Measurements from ENCODE around the gene PPP6R2.

The PPP6R2 gene

DNA sequence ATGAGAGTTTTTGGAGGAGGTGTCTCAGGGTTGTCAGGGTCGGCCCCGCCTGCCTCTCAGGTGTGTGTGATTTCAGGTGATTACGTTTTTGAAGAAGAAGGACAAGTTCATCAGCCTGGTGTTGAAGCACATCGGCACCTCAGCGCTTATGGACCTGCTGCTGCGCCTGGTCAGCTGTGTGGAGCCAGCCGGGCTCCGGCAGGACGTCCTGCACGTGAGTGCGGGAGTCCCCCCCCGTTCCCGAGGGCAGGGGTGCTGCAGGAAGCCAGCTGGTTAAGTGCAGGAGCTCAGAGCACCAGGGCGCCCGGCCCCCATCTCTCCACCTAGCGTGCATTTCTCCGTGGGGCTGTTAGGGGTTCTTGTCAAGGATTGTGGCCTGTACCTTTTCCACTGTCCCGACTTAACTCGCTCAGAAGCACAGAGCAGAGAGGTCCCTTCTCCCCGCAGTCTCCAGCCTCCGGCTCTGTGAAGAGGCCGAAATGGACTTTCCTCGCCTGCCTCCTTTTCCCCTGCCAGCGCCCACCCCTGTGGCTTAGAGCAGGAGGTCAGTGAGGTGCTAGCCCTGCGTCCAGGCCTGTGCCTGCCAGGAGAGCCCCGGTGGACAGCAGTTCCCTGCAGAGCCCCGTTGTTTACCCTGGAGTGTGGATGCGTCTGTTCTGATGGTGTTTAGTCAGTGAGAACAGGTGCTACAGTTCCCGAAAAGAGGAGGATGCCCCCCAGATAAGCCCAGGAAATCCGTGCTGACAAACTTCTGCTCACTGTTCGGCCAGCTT is 71.5 kb downstream of the PPP6R2 start:
- no peak for DNase-seq (ENCODE audit: low spot score)
- TF ChIP-seq, protein P1, sequence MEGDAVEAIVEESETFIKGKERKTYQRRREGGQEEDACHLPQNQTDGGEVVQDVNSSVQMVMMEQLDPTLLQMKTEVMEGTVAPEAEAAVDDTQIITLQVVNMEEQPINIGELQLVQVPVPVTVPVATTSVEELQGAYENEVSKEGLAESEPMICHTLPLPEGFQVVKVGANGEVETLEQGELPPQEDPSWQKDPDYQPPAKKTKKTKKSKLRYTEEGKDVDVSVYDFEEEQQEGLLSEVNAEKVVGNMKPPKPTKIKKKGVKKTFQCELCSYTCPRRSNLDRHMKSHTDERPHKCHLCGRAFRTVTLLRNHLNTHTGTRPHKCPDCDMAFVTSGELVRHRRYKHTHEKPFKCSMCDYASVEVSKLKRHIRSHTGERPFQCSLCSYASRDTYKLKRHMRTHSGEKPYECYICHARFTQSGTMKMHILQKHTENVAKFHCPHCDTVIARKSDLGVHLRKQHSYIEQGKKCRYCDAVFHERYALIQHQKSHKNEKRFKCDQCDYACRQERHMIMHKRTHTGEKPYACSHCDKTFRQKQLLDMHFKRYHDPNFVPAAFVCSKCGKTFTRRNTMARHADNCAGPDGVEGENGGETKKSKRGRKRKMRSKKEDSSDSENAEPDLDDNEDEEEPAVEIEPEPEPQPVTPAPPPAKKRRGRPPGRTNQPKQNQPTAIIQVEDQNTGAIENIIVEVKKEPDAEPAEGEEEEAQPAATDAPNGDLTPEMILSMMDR (IDR thresholded peaks at IDR 0.05; ENCODE audit: extremely low read depth, missing control alignments): no peak

DNA sequence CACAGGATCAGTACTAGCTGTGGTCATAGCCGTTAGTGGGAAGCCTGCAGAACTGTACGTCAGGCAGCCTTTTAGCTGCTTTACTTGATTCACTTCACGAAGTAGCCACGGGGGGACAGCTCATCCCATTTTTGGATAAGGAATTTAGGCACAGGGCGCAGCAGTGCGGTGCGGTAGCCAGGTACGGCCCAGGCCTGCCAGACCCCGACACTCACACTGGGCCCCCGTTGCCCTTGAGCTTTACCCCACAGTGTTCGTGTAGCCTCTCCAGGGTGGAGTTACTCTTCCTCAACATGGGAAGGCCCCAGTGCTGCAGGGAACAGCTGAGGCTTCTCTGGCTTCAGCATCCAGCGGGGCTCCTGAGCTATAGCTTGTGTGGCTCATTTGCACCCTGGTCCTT is 72.3 kb downstream of the PPP6R2 start:
- DNase-seq (ENCODE audit: low spot score): no peak
- TF ChIP-seq, protein P1 (IDR thresholded peaks at IDR 0.05; ENCODE audit: extremely low read depth, missing control alignments): no peak

DNA sequence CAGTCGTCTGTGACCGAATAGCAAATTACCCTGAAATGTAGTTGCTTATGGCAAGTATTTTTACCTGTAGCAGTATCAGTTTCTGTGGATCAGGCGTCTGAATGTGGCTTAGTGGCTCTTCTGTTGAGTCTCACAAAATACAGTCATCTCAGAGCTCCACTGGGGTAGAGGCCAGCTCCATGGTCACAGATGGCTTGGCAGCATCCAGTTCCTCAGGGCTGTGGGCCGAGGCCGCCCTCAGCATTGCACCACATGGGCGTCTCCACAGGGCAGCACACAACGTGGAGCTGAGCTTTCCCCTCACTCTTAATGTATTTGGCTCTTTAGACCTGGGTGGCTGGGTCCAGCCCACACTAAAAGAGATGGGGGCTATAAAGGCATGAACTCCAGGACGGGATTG is 73.9 kb downstream of the PPP6R2 start:
- TF ChIP-seq, protein P1 (IDR thresholded peaks at IDR 0.05; ENCODE audit: extremely low read depth, missing control alignments): no peak
- DNase-seq (ENCODE audit: low spot score): no peak

DNA sequence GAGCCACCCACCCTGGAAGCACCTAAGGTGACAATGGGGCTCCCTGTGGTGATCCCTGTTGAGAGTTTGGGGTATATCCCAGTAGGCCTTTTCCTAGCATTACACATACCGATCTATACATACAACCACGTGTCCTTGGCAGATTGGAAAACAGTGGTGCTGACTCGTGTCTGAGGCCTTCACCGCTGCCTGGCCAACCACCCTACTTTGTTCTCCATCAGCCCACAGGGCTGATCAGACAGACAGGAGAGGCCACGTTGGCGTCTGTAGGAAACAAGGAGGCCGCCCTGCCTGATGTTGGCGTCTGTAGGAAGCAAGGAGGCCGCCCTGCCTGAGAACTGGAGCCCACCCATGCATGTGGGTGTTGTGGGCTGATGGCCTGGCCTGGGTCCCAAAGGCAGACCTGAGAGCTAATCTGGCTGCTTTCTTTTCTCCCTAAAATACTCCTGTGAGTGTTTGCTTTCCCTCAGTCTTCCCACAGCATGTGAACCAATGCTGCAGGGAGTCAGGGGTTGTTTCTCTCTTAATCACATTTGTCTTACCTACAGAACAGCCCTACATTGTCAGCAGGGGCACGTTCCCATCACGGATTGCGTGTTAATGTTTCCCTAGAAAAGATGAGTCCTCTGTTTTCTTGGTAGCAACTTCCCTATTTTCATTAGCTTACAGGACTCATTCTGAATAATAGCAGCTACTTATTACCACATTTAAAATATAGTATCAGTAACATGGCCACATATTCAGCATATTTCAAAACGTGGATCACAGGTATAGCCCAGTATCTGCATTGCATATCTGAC is 74.5 kb downstream of the PPP6R2 start:
- TF ChIP-seq, protein P1 (IDR thresholded peaks at IDR 0.05; ENCODE audit: extremely low read depth, missing control alignments): no peak

DNA sequence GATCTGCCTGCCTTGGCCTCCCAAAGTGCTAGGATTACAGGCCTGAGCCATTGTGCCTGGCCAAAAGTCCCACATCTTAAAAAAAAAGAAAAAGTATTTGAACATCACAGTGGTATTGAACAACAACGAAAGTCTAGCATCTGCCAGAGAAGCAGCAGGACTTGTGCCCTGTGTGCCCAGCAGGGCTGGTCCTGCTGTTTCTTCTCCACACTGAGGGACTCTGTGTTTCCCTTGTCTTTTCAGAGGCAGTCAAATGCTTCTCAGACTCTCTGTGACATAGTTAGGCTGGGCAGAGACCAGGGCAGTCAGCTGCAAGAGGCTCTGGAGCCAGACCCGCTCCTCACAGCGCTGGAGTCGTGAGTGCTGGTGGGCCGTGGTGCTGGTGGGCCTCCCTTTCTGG is 75.5 kb downstream of the PPP6R2 start:
- DNase-seq (ENCODE audit: low spot score): no peak
- TF ChIP-seq, protein P1 (IDR thresholded peaks at IDR 0.05; ENCODE audit: extremely low read depth, missing control alignments): no peak

More for the DNA sequence above, 74.5 kb downstream of the PPP6R2 start:
- DNase-seq (ENCODE audit: low spot score): no peak

DNA sequence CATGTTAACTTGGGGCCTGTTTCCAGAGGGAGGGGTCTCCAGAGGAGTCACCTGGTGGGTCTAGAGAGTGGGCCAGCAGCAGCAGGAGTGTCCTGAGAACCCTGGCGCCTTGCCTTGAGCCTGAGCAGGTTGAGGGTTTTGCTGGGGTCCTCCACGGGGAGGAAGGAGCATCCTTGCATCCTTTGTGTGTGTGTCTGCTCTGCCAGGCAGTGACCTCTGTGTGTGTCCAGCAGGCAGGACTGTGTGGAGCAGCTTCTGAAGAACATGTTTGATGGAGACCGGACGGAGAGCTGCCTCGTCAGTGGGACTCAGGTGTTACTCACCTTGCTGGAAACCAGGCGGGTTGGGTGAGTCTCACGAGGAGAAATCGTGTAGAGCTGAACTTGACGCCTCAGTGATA is 76.0 kb downstream of the PPP6R2 start:
- TF ChIP-seq, protein P1 (IDR thresholded peaks at IDR 0.05; ENCODE audit: extremely low read depth, missing control alignments): no peak
- DNase-seq (ENCODE audit: low spot score): no peak

DNA sequence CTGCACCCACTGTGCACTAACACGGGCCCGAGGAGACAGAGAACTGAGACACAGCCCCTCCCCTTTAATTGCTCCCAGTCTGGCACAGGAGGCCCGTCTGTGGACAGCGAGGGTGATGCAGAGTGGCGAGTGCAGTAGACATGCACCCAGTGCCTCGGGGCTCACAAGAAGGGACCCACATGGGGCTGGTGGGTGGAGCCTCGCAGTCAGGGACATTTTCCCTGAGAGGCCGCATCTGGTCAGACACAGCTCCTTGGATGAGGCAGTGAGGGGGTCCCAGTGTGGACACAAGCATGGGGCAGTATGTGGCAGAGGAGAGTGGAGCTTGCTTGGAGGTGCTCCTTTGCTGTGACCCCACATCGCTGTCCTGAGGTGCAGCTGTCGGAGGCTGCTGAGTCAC is 76.9 kb downstream of the PPP6R2 start:
- no peak for DNase-seq (ENCODE audit: low spot score)
- TF ChIP-seq, protein P1 (IDR thresholded peaks at IDR 0.05; ENCODE audit: extremely low read depth, missing control alignments): no peak
